22Rv1 (cell line): ENCODE measurements around the gene NCKIPSD.

Experiments
- CTCF ChIP-seq: fragments of 450-650 bp; IDR thresholded peaks from 2 replicates; pipeline ENCODE4 v1.5.1; 2017; ENCODE audit warnings: mild to moderate bottlenecking
- ZFX ChIP-seq: fragments of 450-650 bp; IDR thresholded peaks from 2 replicates; pipeline ENCODE4 v1.6.1; 2017; ENCODE audit warnings: antibody characterized with exemption, borderline replicate concordance

GRCh38 chr3:48662145-48662752 is 23.5 kb downstream of the NCKIPSD start:
- TF ChIP-seq CTCF (no peak), ZFX (no peak)
